HepG2 (cell line): ENCODE results near the gene PNLDC1. TPM values are rescaled to one million over a fixed set of nuclear protein-coding genes. Genes with fewer than 3 reads are reported as not detected.

Experiments
- ATAC-seq: fragments of 200-7000 bp; cut with Tn5 transposase; 3 replicates; pipeline ENCODE4 v1.9.1; 2020; ENCODE audit warnings: mild to moderate bottlenecking, moderate library complexity
- BruUV-seq: library from RNA; stranded (reverse); fragments of 400-500 nt; replicated peaks from 2 replicates; lab custom pipeline; 2021; lab: Mats Ljungman, UMichigan
- CTCF ChIA-PET: fragments of 300-600 bp; formaldehyde crosslinking; extraction: SDS; loops from one replicate; lab custom pipeline; 2021; ENCODE audit warnings: low total read pairs, inconsistent platforms, low intra/inter-chr PET ratio; lab: Yijun Ruan, JAX
- POLR2A ChIA-PET: fragments of 350-600 bp; sonication (Branson Sonifier 250); formaldehyde crosslinking; loops from one replicate; lab custom pipeline; 2020; ENCODE audit warnings: antibody characterized with exemption, inconsistent platforms; lab: Yijun Ruan, JAX
- DNase-seq: peaks from one replicate; pipeline ENCODE4 v3.0.0-alpha.2; 2015; ENCODE audit warnings: low spot score
- FAIRE-seq: peaks from 3 replicates; lab custom pipeline; 2011; peaks lifted over from hg19 to GRCh38; lab: Jason Lieb, UNC
- H2AFZ ChIP-seq: one replicate; pipeline ENCODE4 v1.6.1; 2011; ENCODE audit warnings: low read length, inconsistent platforms
- H3K27ac ChIP-seq: fragments of 300-600 bp; 3 replicates; pipeline ENCODE4 v1.8.0; 2011; ENCODE audit warnings: mixed run types, mild to moderate bottlenecking, mixed read lengths, low read length, inconsistent platforms; ENCODE audit not compliant: insufficient read depth; ENCODE audit errors: extremely low read length
- H3K27me3 ChIP-seq, 2 experiments: fragments of 200-600 bp in 1 of 2; 2 replicates in 1 of 2; 3 replicates in 1 of 2; pipeline versions ENCODE4 v1.6.0 to v1.8.0; 2011; ENCODE audit warnings: low read length in 2 of 2, mild to moderate bottlenecking in 2 of 2, moderate library complexity in 2 of 2, inconsistent platforms in 1 of 2; ENCODE audit not compliant: insufficient read depth in 2 of 2, control insufficient read depth in 1 of 2
- H3K36me3 ChIP-seq, 2 experiments: fragments of 200-600 bp in 1 of 2; replicated peaks in 1 of 2; 2 replicates in 1 of 2; 3 replicates in 1 of 2; pipeline versions ENCODE4 v1.5.1 to v1.8.0; 2011; ENCODE audit warnings: low read length in 2 of 2, inconsistent platforms in 1 of 2; ENCODE audit not compliant: insufficient read depth in 2 of 2, control insufficient read depth in 1 of 2
- H3K4me1 ChIP-seq: 2 replicates; pipeline ENCODE4 v1.5.1; 2012; ENCODE audit warnings: low read length, inconsistent platforms; ENCODE audit not compliant: insufficient read depth
- H3K4me2 ChIP-seq: 2 replicates; pipeline ENCODE4 v1.6.0; 2011; ENCODE audit warnings: low read depth, low read length, inconsistent platforms
- H3K4me3 ChIP-seq, 3 experiments: fragments of 200-600 bp in 1 of 3; sonication (generic), shearing (Covaris generic) in 1 of 3; replicated peaks in 1 of 3; 2 replicates each; pipeline ENCODE4 v1.5.1; 2011 to 2016; ENCODE audit warnings: low read length in 3 of 3, inconsistent platforms in 2 of 3, low read depth in 2 of 3, mild to moderate bottlenecking in 2 of 3, control low read depth in 1 of 3, mixed read lengths in 1 of 3; ENCODE audit not compliant: insufficient read depth in 1 of 3
- H3K79me2 ChIP-seq: one replicate; pipeline ENCODE4 v1.6.1; 2011; ENCODE audit warnings: low read length, inconsistent platforms; ENCODE audit not compliant: insufficient read depth
- H3K9ac ChIP-seq: 2 replicates; pipeline ENCODE4 v1.6.0; 2011; ENCODE audit warnings: mild to moderate bottlenecking, low read depth, low read length, inconsistent platforms; ENCODE audit not compliant: insufficient read depth
- H3K9me3 ChIP-seq: 2 replicates; pipeline ENCODE4 v1.5.1; 2012; ENCODE audit warnings: mild to moderate bottlenecking, low read length
- H4K20me1 ChIP-seq: 2 replicates; pipeline ENCODE4 v1.6.0; 2011; ENCODE audit warnings: inconsistent platforms, mild to moderate bottlenecking, low read length, moderate library complexity; ENCODE audit not compliant: insufficient read depth
- FOXP4 ChIP-seq: sonication (generic); formaldehyde crosslinking; IDR thresholded peaks from 2 replicates; pipeline ENCODE4 v1.4.0; 2020; ENCODE audit warnings: missing genetic modification reagents
- HHEX ChIP-seq: IDR thresholded peaks from 2 replicates; pipeline ENCODE4 v1.6.1; 2016; ENCODE audit warnings: control low read depth
- HNF4G ChIP-seq, 2 experiments: sonication (generic) in 1 of 2; formaldehyde crosslinking in 1 of 2; IDR thresholded peaks; 2 replicates each; pipeline versions ENCODE4 v1.4.0 to v1.6.1; 2011 to 2020; ENCODE audit warnings: borderline replicate concordance in 2 of 2, low read depth in 2 of 2, mild to moderate bottlenecking in 2 of 2, low read length in 1 of 2, missing genetic modification reagents in 1 of 2, moderate library complexity in 1 of 2
- HNRNPL ChIP-seq: fragments of 200-400 bp; formaldehyde crosslinking; IDR thresholded peaks from 2 replicates; pipeline ENCODE4 v1.6.1; 2017; ENCODE audit warnings: mild to moderate bottlenecking, low read depth, low read length
- HNRNPLL ChIP-seq: fragments of 200-400 bp; formaldehyde crosslinking; IDR thresholded peaks from 2 replicates; pipeline ENCODE4 v1.6.1; 2017; ENCODE audit warnings: mild to moderate bottlenecking, low read depth, low read length; ENCODE audit not compliant: poor library complexity, severe bottlenecking
- HOXA9 ChIP-seq: sonication (generic); formaldehyde crosslinking; IDR thresholded peaks from 2 replicates; pipeline ENCODE4 v1.8.1; 2022; ENCODE audit warnings: missing genetic modification reagents, mild to moderate bottlenecking, moderate library complexity, borderline replicate concordance
- RBM39 ChIP-seq: fragments of 200-400 bp; formaldehyde crosslinking; IDR thresholded peaks from one replicate; pipeline ENCODE4 v1.6.1; 2018; ENCODE audit warnings: antibody characterized with exemption, mild to moderate bottlenecking, low read depth, low read length; ENCODE audit not compliant: poor library complexity, severe bottlenecking
- SMARCE1 ChIP-seq: fragments of 450-650 bp; IDR thresholded peaks from 2 replicates; pipeline ENCODE4 v1.6.1; 2017; ENCODE audit warnings: borderline replicate concordance
- USF2 ChIP-seq, 2 experiments: sonication (generic) in 1 of 2; formaldehyde crosslinking in 1 of 2; IDR thresholded peaks; 2 replicates each; pipeline versions ENCODE4 v1.5.1 to v1.6.1; 2011 to 2020; ENCODE audit warnings: borderline replicate concordance in 1 of 2, low read depth in 1 of 2, low read length in 1 of 2, mild to moderate bottlenecking in 1 of 2, missing genetic modification reagents in 1 of 2, moderate library complexity in 1 of 2
- ZBTB1 ChIP-seq: sonication (generic); formaldehyde crosslinking; IDR thresholded peaks from 2 replicates; pipeline ENCODE4 v1.4.0; 2020; ENCODE audit warnings: missing genetic modification reagents, borderline replicate concordance
- ZC3H4 ChIP-seq: sonication (generic); formaldehyde crosslinking; IDR thresholded peaks from 2 replicates; pipeline ENCODE4 v1.4.0; 2020; ENCODE audit warnings: missing genetic modification reagents, borderline replicate concordance
- ZHX1 ChIP-seq: sonication (generic); formaldehyde crosslinking; IDR thresholded peaks from 2 replicates; pipeline ENCODE4 v1.8.1; 2022; ENCODE audit warnings: low read depth, mild to moderate bottlenecking, missing genetic modification reagents
- ZNF354B ChIP-seq: sonication (generic); formaldehyde crosslinking; IDR thresholded peaks from 2 replicates; pipeline ENCODE4 v1.8.0; 2022; ENCODE audit warnings: mild to moderate bottlenecking, missing genetic modification reagents
- ZNF558 ChIP-seq: sonication (generic); formaldehyde crosslinking; IDR thresholded peaks from 2 replicates; pipeline ENCODE4 v1.9.0; 2022; ENCODE audit warnings: mild to moderate bottlenecking, missing genetic modification reagents, borderline replicate concordance
- ZNF576 ChIP-seq: sonication (generic); formaldehyde crosslinking; IDR thresholded peaks from 2 replicates; pipeline ENCODE4 v1.4.0; 2020; ENCODE audit warnings: mild to moderate bottlenecking, missing genetic modification reagents
- ZNF660 ChIP-seq: sonication (generic); formaldehyde crosslinking; IDR thresholded peaks from 2 replicates; pipeline ENCODE4 v1.5.1; 2020; ENCODE audit warnings: mild to moderate bottlenecking, low read depth, missing genetic modification reagents, borderline replicate concordance
- WGBS: methylation state at CpG from one replicate; pipeline ENCODE4 v1.1.6; 2017; ENCODE audit warnings: low lambda C conversion rate; 5-methylcytosine and 5-hydroxymethylcytosine counted together
- in situ Hi-C: cut with HindIII; loops from 2 replicates; pipeline ENCODE4 v1.10.0; 2017; ENCODE audit warnings: low pct_unique_long_range_greater_than_20kb; ENCODE audit not compliant: extremely low pct_ligation_motif_present
- intact Hi-C: fragments of 100-400 bp; cut with micrococcal nuclease; formaldehyde crosslinking; loops from one replicate; pipeline ENCODE4 v1.10.0; 2022; ENCODE audit not compliant: unreplicated experiment
- polyA plus RNA-seq, 8 experiments: library from polyadenylated mRNA; depleted of rRNA in 3 of 8; stranded (reverse) in 7 of 8; unstranded in 1 of 8; fragments of >200 nt; fragmentation: Illumina TruSeq in 4 of 8; extraction: Trizol in 4 of 8; gene quantifications; 2 replicates each; pipeline versions ENCODE4 v1.2.1 to v1.2.3, GENCODE V29; 2011 to 2016; ENCODE audit warnings: low read depth in 4 of 8, missing spikeins in 1 of 8, mixed read lengths in 1 of 8; ENCODE audit not compliant: insufficient read depth in 1 of 8
- total RNA-seq, 5 experiments: library from RNA; depleted of rRNA; stranded (reverse); fragments of >200 nt; fragmentation: Illumina TruSeq; extraction: Trizol; gene quantifications; 2 replicates each; pipeline ENCODE4 v1.2.3, GENCODE V29; 2016; ENCODE audit warnings: low read depth in 1 of 5

PNLDC1 gene
- total and polyA plus RNA-seq, 2 of the 13 experiments (the other 11 are each of a cell fraction or from before 2014, with no cell fraction given) = not detected

GRCh38 chr6:159860482-159860881, 60.4 kb downstream of the PNLDC1 start:
- H3K27me3 ChIP-seq = peaks cover 4 to 5% of the 10 kb centered on the region in 2 experiments; a peak in 2 of 5 replicates
- 90% methylated on average over 1 of the region's 1 CpG for WGBS
- 0 out of 2 replicates have a peak, but pooled peaks cover 6% of the 10 kb centered on the region for H3K4me1 ChIP-seq
- no peak overlapping the region for H3K9ac ChIP-seq
- H4K20me1 ChIP-seq = no peaks in the 10 kb centered on the region
- in situ Hi-C loops (no loop called here), intact Hi-C loops (loop anchor here (5.0 kb wide), 1 partner anchor 182 kb away; no protein-coding TSS in a partner anchor)
- no peak overlapping the region for H3K27ac ChIP-seq
- H3K4me3 ChIP-seq = no peak overlapping the region
- no TSS peak for BruUV-seq
- no peaks in the 10 kb centered on the region for H3K9me3 ChIP-seq
- H3K4me2 ChIP-seq = no peak overlapping the region
- DNase-seq (no peak), FAIRE-seq (no peak), ATAC-seq (no peak)
- CTCF ChIA-PET = no interaction called here
- POLR2A ChIA-PET = no interaction called here
- H3K79me2 ChIP-seq = no peaks in the 10 kb centered on the region
- H2AFZ ChIP-seq = no peak overlapping the region
- H3K36me3 ChIP-seq = no peaks in the 10 kb centered on the region
- no peak for TF ChIP-seq USF2 (IDR thresholded peaks at IDR 0.05; ENCODE audit: low read depth, low read length)
- TF ChIP-seq USF2 (CRISPR knock-in tag; IDR thresholded peaks at IDR 0.05; ENCODE audit: borderline replicate concordance) = no peak
- TF ChIP-seq ZNF558 = no peak
- no peak for TF ChIP-seq SMARCE1
- no peak for TF ChIP-seq HNRNPLL
- TF ChIP-seq ZNF354B (CRISPR knock-in tag) = no peak
- no peak for TF ChIP-seq ZBTB1 (CRISPR knock-in tag)
- no peak for TF ChIP-seq HNF4G (IDR thresholded peaks at IDR 0.05; ENCODE audit: borderline replicate concordance, low read depth, low read length)
- TF ChIP-seq HNF4G (CRISPR knock-in tag; IDR thresholded peaks at IDR 0.05; ENCODE audit: borderline replicate concordance, low read depth) = no peak
- no peak for TF ChIP-seq HNRNPL
- no peak for TF ChIP-seq HHEX (CRISPR knock-in tag)
- TF ChIP-seq RBM39 = no peak
- TF ChIP-seq ZHX1 (CRISPR knock-in tag) = no peak
- TF ChIP-seq HOXA9 (CRISPR knock-in tag) = no peak
- TF ChIP-seq ZC3H4 = no peak
- TF ChIP-seq ZNF660 (CRISPR knock-in tag) = no peak
- TF ChIP-seq FOXP4 (CRISPR knock-in tag) = no peak
- no peak for TF ChIP-seq ZNF576 (CRISPR knock-in tag)
